HL-60 (cell line): ENCODE data around the gene MPPED1.

Experiments
- POLR2AphosphoS5 ChIP-seq: IDR thresholded peaks from 2 replicates; pipeline ENCODE4 v1.6.1; 2012; ENCODE audit warnings: low read depth
- TF ChIP-seq, protein P1 (sequence below): IDR thresholded peaks from one replicate; pipeline ENCODE4 v1.5.1; 2011; ENCODE audit warnings: low read length, control low read depth, inconsistent platforms; ENCODE audit not compliant: insufficient read depth

GRCh38 chr22:43511276-43511910 lies 99.6 kb downstream of the MPPED1 start:
- TF ChIP-seq, protein P1, sequence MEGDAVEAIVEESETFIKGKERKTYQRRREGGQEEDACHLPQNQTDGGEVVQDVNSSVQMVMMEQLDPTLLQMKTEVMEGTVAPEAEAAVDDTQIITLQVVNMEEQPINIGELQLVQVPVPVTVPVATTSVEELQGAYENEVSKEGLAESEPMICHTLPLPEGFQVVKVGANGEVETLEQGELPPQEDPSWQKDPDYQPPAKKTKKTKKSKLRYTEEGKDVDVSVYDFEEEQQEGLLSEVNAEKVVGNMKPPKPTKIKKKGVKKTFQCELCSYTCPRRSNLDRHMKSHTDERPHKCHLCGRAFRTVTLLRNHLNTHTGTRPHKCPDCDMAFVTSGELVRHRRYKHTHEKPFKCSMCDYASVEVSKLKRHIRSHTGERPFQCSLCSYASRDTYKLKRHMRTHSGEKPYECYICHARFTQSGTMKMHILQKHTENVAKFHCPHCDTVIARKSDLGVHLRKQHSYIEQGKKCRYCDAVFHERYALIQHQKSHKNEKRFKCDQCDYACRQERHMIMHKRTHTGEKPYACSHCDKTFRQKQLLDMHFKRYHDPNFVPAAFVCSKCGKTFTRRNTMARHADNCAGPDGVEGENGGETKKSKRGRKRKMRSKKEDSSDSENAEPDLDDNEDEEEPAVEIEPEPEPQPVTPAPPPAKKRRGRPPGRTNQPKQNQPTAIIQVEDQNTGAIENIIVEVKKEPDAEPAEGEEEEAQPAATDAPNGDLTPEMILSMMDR = no peak
- no peak for TF ChIP-seq POLR2AphosphoS5
